ENCODE measurements around the gene NAE1.
"Not testable (repeated sequence)": the region's sequence is repeated elsewhere in the genome, so short reads cannot be mapped to it uniquely, and the experiment has no call there.

The NAE1 gene

GRCh38 chr16:66802159-66802558, 28.6 kb downstream of the NAE1 start:
- no peak for DNase-seq (ENCODE audit: low read depth in 3 of 3)

GRCh38 chr16:66801320-66802105, 29.3 kb downstream of the NAE1 start, which contains the start of gene TERB1:
Gene TERB1 (minus strand): TSS chr16:66801584. CDS start chr16:66796798, 4,786 bp downstream.
- DNase-seq (ENCODE audit: low read depth in 3 of 3), result no peak

DNA sequence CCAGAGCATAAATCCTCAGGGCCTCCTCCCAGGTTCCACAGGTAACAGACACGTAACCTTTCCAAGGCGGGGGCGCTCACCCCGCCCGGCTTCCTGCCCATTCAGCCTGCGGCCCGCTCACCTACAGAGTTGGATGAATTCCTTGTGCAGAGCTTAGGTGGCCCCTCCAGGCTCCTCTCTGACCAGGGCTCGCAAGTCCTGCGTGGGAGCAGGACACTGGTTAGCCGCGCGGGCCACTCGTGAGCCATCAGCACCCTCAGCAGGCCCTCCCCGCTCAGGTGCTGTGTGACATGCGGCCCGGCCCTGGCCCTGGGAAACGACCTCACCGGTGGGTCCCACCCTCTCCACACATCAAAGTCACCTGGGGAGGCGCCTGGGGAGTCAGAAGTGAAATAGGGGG, 29.9 kb downstream of the NAE1 start:
- DNase-seq (ENCODE audit: low read depth in 3 of 3), result no peak

DNA sequence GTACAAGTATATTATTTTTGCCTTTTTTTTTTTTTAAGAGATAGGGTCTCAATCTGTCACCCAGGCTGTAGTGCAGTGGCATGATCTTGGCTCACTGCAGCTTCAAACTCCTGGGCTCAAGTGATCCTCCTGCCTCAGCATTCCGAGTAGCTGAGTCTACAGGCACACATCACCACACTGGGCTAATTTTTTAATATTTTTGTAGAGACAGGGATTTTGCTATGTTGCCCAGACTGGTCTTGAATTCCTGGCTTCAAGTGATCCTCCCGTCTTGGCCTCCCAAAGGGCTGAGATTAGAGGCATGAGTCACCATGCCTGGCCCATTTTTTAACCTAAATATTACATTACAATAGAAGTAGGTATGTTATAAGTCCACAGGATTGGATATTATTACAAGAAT, 32.6 kb downstream of the NAE1 start:
- DNase-seq (ENCODE audit: low read depth in 3 of 3), result no peak

- not testable (repeated sequence) for DNase-seq (ENCODE audit: low read depth in 3 of 3)
These were observed 36.8 kb downstream of the NAE1 start for GRCh38 chr16:66793984-66794383.

DNA sequence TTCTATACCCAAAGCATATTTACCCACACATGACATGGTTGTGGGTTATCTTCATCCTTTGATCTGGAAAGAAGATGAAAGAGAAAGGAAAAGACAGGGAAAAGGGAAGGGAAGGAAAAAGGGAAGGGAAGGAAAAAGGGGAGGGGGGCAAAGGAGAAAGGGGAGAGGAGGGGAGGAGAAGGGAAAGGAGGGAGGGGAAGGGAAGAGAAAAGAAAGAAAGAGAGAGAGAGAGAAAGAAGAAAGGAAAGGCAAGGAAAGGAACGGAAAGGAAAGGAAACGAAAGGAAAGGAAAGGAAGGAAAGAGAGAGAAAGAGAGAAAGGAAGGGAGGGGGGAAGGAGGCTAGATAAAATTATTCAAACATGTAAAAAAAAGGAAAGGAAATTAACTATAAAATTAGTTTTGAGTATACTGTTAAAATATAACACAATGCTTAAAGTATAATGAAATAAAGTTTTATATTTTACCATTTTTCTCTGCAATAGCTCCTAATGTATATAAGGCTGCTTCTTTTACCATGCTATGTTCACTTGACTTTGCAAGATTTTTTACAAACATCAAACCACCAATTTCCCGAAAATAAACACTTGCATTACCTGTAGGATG, 40.5 kb downstream of the NAE1 start:
- no peak for DNase-seq (ENCODE audit: low read depth in 3 of 3)

GRCh38 chr16:66787427-66787826, 43.3 kb downstream of the NAE1 start:
- no peak for DNase-seq (ENCODE audit: low read depth in 3 of 3)

- DNase-seq (ENCODE audit: low read depth in 3 of 3), result no peak
These were observed 44.2 kb downstream of the NAE1 start for GRCh38 chr16:66786551-66786950.

- DNase-seq (ENCODE audit: low read depth in 3 of 3), result no peak
These were observed 54.3 kb downstream of the NAE1 start for GRCh38 chr16:66776457-66776856.

- DNase-seq (ENCODE audit: low read depth in 3 of 3), result no peak
These were observed 55.8 kb downstream of the NAE1 start for GRCh38 chr16:66774981-66775380.

DNA sequence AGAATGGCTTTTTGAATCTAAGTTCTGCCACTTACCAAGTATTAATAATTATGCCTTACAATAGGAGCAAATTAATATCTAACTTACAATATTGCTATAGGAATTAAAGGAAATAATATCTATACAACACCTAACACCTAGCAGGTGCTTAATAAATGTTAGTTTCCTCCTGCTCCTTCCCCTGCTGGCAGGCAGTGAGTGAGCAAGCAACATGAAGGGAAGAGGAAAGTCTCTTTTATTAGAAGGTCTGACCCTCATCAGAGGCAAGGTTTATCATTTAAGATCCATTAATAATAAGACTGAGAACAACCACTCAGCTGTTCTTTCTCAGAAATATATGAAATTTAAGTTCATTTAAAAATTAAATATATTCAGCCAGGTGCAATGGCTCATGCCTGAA, 72.7 kb downstream of the NAE1 start:
- DNase-seq (ENCODE audit: low read depth in 3 of 3), result no peak

GRCh38 chr16:66754819-66755218, 76.0 kb downstream of the NAE1 start:
- no peak for DNase-seq (ENCODE audit: low read depth in 3 of 3)

DNA sequence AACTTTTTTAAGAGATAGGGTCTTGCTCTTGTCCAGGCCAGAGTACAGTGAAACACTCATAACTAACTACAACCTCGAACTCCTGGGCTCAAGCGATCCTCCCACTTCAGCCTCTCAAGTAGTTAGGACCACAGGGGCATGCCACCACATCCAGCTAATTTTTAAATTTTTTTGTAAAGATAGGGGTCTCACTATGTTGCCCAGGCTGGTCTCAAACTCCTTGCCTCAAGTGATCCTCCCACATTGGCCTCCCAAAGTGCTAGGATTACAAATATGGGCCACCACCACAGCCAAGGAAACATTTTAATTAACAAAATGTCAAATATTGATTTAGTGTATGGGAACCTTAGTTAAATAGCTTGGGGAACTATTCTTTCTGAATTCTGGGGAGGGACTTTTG, 76.6 kb downstream of the NAE1 start:
- DNase-seq (ENCODE audit: low read depth in 3 of 3), result no peak

DNA sequence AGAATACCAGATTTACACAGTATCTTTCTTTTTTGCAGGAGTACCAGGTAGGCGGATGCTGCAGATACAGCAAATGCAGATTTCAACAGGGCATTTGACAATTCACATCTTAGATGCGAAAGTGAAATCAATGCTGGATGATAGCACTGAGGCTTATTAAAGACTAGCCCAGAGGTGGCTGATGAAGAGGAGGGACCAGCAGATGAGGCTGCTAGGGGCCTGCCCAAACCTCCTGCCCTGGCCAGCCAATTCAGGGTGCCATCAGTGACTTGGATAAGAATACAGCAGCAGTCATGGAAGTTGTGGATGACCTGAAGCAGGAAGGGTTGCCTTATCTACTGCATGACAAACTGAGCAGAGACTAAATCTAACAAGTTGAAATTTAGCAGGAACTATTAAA, 77.8 kb downstream of the NAE1 start:
- DNase-seq (ENCODE audit: low read depth in 3 of 3), result no peak

Data from stimulated activated CD4-positive, alpha-beta T cell treated with anti-CD3 and anti-CD28 coated beads, TNF-alpha, amount 100 ng/mL, for 24 hours (primary cell).